ENCODE measurements around the gene VSIG10. TPM values are rescaled to one million over a fixed set of nuclear protein-coding genes. Genes with fewer than 3 reads are reported as not detected.
"Not testable (repeated sequence)": the region's sequence is repeated elsewhere in the genome, so short reads cannot be mapped to it uniquely, and the experiment has no call there.

Gene VSIG10
- total RNA-seq, 2 experiments from 2014 or later: 9.2 to 9.8 TPM

- peak within 1 kb of the TSS; percentile 14 for H3K27ac ChIP-seq (ENCODE audit: low read depth, low read length, poor library complexity, severe bottlenecking)
- no peaks in the 10 kb centered on the region for H3K9me2 ChIP-seq (ENCODE audit: insufficient read depth, low read length)
- DNase-seq (ENCODE audit: low spot score): peak; percentile 90
- TF ChIP-seq EZH2phosphoT487 (IDR thresholded peaks at IDR 0.05; ENCODE audit: borderline replicate concordance, low read depth, low read length): no peak
- TF ChIP-seq, protein P1, sequence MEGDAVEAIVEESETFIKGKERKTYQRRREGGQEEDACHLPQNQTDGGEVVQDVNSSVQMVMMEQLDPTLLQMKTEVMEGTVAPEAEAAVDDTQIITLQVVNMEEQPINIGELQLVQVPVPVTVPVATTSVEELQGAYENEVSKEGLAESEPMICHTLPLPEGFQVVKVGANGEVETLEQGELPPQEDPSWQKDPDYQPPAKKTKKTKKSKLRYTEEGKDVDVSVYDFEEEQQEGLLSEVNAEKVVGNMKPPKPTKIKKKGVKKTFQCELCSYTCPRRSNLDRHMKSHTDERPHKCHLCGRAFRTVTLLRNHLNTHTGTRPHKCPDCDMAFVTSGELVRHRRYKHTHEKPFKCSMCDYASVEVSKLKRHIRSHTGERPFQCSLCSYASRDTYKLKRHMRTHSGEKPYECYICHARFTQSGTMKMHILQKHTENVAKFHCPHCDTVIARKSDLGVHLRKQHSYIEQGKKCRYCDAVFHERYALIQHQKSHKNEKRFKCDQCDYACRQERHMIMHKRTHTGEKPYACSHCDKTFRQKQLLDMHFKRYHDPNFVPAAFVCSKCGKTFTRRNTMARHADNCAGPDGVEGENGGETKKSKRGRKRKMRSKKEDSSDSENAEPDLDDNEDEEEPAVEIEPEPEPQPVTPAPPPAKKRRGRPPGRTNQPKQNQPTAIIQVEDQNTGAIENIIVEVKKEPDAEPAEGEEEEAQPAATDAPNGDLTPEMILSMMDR (conservative IDR thresholded peaks at IDR 0.05; ENCODE audit: low read length): no peak
- H4K20me1 ChIP-seq (ENCODE audit: insufficient read depth, low read length): no peaks in the 10 kb centered on the region
- intact Hi-C loops (cut with micrococcal nuclease; ENCODE audit: unreplicated experiment): loop anchor here (2.0 to 5.0 kb wide), 3 partner anchors 74 to 236 kb away; partner anchors contain the start of genes TAOK3 and WSB2
- H3K79me2 ChIP-seq (ENCODE audit: insufficient read depth, low read depth, low read length): peaks cover 23% of the 10 kb centered on the region; the same call in 1 of the 2 replicates
- H3K4me2 ChIP-seq (ENCODE audit: low read length): peak within 1 kb of the TSS; percentile 83
- H2AFZ ChIP-seq (ENCODE audit: low read length): peak within 1 kb of the TSS; percentile 83
- ChIA-PET CTCF (ENCODE audit: unreplicated experiment) (interaction anchor here (0.6 kb wide), 1 partner anchor 1002 kb away, joined by 3 read pairs; no protein-coding TSS in a partner anchor), POLR2A (interaction anchor here (0.8 to 1.8 kb wide), 7 partner anchors 11 to 223 kb away, joined by 3 to 11 read pairs (median 3); no protein-coding TSS in a partner anchor)
- H3K4me3 ChIP-seq (ENCODE audit: low read depth, low read length, poor library complexity, severe bottlenecking): peak within 1 kb of the TSS; percentile 96
- H3K9me3 ChIP-seq (ENCODE audit: low read length): no peaks in the 10 kb centered on the region
- peaks cover 18% of the 10 kb centered on the region for H3K4me1 ChIP-seq (ENCODE audit: insufficient read depth, low read length, poor library complexity, severe bottlenecking)
- H3K36me3 ChIP-seq (ENCODE audit: insufficient read depth, low read length): peaks cover 31% of the 10 kb centered on the region
- BruUV-seq (replicated peaks): no TSS peak
Observed at GRCh38 chr12:118135788-118136558, 32.2 kb upstream of the VSIG10 start, which contains the start of gene PEBP1. PEBP1 (plus strand) TSS chr12:118136124; CDS start chr12:118136210, 86 bp downstream.

- peaks cover 12% of the 10 kb centered on the region for H3K4me1 ChIP-seq (ENCODE audit: insufficient read depth, low read length, poor library complexity, severe bottlenecking)
- BruUV-seq (replicated peaks); H3K79me2 ChIP-seq (ENCODE audit: insufficient read depth, low read depth, low read length); H3K9me3 ChIP-seq (ENCODE audit: low read length); CTCF ChIA-PET (ENCODE audit: unreplicated experiment); POLR2A ChIA-PET; DNase-seq (ENCODE audit: low spot score); H3K4me3 ChIP-seq (ENCODE audit: low read depth, low read length, poor library complexity, severe bottlenecking); intact Hi-C loops (cut with micrococcal nuclease; ENCODE audit: unreplicated experiment); H2AFZ ChIP-seq (ENCODE audit: low read length); H3K4me2 ChIP-seq (ENCODE audit: low read length); H4K20me1 ChIP-seq (ENCODE audit: insufficient read depth, low read length); H3K27ac ChIP-seq (ENCODE audit: low read depth, low read length, poor library complexity, severe bottlenecking); H3K36me3 ChIP-seq (ENCODE audit: insufficient read depth, low read length); H3K9me2 ChIP-seq (ENCODE audit: insufficient read depth, low read length): not testable (repeated sequence)
Observed at GRCh38 chr12:118129436-118129835, 25.6 kb upstream of the VSIG10 start.

- CTCF ChIA-PET (ENCODE audit: unreplicated experiment): no interaction called here
Observed at GRCh38 chr12:118127867-118128266, 24.1 kb upstream of the VSIG10 start.

More at GRCh38 chr12:118127867-118128266, 24.1 kb upstream of the VSIG10 start:
- no peaks in the 10 kb centered on the region for H3K9me2 ChIP-seq (ENCODE audit: insufficient read depth, low read length)
- H4K20me1 ChIP-seq (ENCODE audit: insufficient read depth, low read length): no peaks in the 10 kb centered on the region
- H2AFZ ChIP-seq (ENCODE audit: low read length): no peak overlapping the region
- no peak overlapping the region for H3K27ac ChIP-seq (ENCODE audit: low read depth, low read length, poor library complexity, severe bottlenecking)
- TF ChIP-seq, protein P1 (conservative IDR thresholded peaks at IDR 0.05; ENCODE audit: low read length): no peak
- TF ChIP-seq EZH2phosphoT487 (IDR thresholded peaks at IDR 0.05; ENCODE audit: borderline replicate concordance, low read depth, low read length): no peak
- no peaks in the 10 kb centered on the region for H3K79me2 ChIP-seq (ENCODE audit: insufficient read depth, low read depth, low read length)
- H3K4me2 ChIP-seq (ENCODE audit: low read length): no peak overlapping the region
- intact Hi-C loops (cut with micrococcal nuclease; ENCODE audit: unreplicated experiment): no loop called here
- H3K4me3 ChIP-seq (ENCODE audit: low read depth, low read length, poor library complexity, severe bottlenecking): no peak overlapping the region
- no peaks in the 10 kb centered on the region for H3K36me3 ChIP-seq (ENCODE audit: insufficient read depth, low read length)
- no TSS peak for BruUV-seq (replicated peaks)
- H3K9me3 ChIP-seq (ENCODE audit: low read length): no peaks in the 10 kb centered on the region
- no peak for DNase-seq (ENCODE audit: low spot score)
- peaks cover 12% of the 10 kb centered on the region for H3K4me1 ChIP-seq (ENCODE audit: insufficient read depth, low read length, poor library complexity, severe bottlenecking)
- POLR2A ChIA-PET: no interaction called here
